Adipose tissue (tissue), 3 donors: ENCODE data around the gene SUFU. TPM values are rescaled to one million over a fixed set of nuclear protein-coding genes. Genes with fewer than 3 reads are reported as not detected.
A peak's percentile ranks its signal among the peaks of the same experiment; 100 is the strongest.

Experiments
- H3K27ac ChIP-seq: one replicate; pipeline ENCODE4 v1.5.1; 2013; ENCODE audit warnings: low read depth, low read length
- WGBS, 3 donors: extraction: QIAGEN DNeasy Blood & Tissue Kit; methylation state at CpG; one replicate each; pipeline ENCODE4 v1.1.7; 2013; 5-methylcytosine and 5-hydroxymethylcytosine counted together
- polyA plus RNA-seq, 3 donors: library from polyadenylated mRNA; stranded (reverse); fragments of 200-250 nt; gene quantifications; one replicate each; pipeline ENCODE4 v1.2.3, GENCODE V29; 2013
- donor health status: healthy with polysubstance abuse.
- donor health status: Bipolar disorder and iron deficiency.
- donor health status: healthy.

SUFU gene
- polyA plus RNA-seq, 3 donors: 2.7 to 5.3 (median 3.6) TPM

DNA sequence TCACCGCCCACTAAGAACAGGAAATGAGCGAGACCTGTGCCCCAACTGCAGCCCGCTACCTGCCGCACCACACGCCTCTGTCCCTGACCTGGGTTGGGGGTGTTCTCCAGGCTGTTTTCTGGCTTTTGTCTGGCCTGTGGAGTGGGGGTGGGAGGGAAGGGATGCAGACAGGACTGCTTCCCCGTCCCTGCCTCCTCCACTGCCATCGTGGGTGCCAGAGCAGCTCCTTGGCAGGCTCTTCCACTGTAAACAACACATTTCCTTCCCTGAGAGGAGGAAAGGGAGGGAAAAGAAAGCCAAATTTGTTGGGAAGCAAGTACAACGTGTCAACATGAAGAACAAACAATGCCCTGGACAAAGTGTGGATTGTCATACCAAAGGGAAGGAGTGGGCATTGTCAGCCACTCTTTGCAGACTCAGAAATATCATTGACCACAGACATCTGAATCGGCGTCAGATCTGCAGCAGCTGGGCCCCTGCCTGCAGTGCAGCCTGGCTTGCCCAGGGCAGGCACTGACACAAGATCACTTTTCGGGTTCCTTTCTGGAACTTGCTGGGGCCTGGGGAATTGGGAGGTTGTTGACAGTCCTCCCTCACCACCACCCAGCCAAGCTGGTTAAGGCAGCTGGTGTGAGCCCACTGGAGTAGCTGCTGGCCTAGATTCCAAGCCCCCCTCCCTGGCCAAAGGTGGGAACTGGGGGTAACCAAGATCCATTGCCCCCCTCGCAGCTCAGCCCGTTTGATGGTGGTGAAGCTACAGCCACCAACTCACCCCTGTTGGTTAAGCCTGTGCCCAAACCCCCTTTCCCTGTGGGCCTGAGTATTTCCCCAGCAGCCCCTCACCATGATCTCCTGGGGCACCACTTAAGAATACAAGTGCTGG, 117.9 kb downstream of the SUFU start:
- H3K27ac ChIP-seq: no peak overlapping the region
- WGBS, 3 donors: 44 to 76% (median 62%) methylated on average over 13 of the region's 13 CpGs

DNA sequence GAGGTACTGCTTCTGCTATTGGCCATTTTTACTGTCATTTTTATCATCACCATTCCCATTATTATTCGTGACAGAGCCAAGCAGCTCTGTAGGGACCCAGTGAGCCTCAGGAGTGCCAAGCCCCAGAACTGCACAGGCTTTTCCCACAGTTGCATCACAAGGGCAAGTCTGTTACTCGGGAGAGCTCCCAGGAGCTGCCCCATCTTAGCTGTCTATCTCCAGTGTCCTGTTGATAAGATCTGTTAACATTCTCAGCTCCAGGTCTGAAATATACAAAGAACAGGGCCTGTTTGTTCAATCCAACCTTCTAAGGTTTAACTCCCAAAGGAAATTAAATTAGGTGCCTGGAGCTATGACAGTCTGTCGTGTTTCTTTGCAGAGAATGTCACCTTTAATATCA, 120.3 kb downstream of the SUFU start:
- 82 to 88% (median 82%) methylated on average over 3 of the region's 3 CpGs for WGBS, 3 donors
- no peak overlapping the region for H3K27ac ChIP-seq

DNA sequence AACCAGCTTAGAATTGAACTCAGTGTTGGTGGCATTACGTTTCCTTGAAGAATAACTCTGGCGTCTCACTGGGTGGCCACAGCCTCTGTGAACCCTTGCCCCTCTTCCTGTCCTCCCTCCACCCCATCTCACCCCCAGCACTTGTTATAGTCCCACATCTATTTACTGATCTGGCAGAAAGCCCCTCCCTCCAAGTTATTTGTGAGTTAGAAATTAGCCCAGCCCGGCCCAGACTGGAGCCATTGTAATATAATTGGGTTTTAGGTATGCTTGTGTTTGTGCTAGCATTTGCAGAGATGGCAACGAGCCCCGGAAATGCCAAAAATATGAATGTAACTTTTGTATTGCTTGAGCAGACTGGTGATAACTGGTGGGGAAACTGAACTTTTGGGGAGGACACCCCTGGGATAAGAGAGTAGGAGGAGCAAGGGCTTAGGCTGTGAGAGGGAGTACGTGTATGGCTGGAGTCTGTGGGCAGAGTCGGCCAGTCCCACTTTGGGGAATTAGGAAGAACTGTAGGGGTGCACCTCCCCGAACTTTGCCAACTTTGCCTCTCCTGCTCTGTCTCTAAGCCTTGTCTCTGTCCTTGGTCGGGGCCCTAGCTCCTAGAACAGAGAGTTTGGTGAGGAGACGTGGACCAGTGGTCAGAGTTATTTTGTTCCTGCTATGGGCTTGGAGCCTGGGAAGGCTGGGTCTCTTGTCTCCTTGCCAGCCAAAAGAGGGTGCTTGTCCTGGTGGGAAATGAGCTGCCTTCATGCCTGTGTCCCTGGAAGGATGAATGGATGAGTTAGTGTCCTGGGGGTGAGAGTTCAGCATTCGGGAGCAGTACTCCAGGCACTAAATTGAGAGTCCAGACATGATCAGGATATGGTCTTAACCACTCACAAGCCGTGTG, 121.2 kb downstream of the SUFU start:
- no peak overlapping the region for H3K27ac ChIP-seq
- WGBS, 3 donors: 70 to 77% (median 73%) methylated on average over 12 of the region's 12 CpGs

DNA sequence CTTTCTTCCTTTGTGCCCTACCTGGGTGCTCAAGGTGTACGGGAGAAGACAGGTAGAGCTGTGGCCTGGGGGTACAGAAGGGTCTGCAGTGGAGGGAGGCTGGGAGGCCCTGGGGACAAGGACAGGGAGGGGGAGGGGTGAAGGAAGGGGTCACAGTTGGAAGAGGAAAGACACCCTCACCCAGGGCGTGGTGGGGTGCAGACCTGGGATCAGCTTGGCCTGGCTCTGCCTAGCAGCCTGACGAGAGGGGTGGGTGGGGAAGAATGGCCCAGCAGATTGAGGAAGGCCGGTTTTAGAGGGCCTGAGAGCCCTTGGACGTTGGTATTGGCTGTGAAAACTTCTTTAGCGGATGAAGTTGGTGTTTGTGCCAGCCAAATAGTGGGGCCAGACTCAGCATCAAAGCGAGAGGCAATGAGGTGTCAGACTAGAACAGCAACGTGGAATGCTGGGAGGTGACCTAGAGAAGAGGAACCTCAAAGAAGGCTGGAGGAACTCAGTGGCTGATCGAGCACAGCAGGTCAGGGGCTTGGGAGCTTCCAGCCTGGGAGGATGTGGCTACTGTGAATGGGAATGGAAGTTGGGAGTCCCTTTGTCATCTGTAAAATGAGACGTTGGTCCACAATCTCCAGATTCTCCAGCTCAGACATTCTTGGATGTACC, 122.4 kb downstream of the SUFU start:
- no peak overlapping the region for H3K27ac ChIP-seq
- 79 to 84% (median 81%) methylated on average over 10 of the region's 10 CpGs for WGBS, 3 donors

DNA sequence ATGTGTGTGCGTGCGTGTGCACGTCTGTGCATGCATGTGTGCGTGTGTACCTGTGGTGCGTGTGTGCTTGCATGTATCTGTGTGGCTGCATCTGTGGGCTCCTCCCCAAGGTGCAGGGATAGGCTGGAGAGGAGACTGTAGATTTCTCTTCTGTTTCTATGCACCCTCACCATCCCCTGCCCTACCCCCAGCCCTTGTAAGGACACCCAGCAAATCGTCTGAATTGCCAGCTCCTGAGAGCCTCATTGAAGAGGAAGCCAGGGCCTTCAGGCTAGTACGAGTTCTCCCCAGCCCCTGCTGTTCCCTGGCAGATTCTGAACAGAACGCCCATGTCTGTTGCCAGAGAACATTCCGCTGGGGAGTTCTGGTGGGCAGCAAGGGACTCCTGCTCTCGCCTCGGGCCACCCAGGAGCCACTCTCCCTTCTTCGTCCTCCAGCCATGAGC, 123.5 kb downstream of the SUFU start:
- peak overlapping the region; percentile 60 for H3K27ac ChIP-seq
- WGBS, 3 donors: 65 to 78% (median 67%) methylated on average over 12 of the region's 12 CpGs

DNA sequence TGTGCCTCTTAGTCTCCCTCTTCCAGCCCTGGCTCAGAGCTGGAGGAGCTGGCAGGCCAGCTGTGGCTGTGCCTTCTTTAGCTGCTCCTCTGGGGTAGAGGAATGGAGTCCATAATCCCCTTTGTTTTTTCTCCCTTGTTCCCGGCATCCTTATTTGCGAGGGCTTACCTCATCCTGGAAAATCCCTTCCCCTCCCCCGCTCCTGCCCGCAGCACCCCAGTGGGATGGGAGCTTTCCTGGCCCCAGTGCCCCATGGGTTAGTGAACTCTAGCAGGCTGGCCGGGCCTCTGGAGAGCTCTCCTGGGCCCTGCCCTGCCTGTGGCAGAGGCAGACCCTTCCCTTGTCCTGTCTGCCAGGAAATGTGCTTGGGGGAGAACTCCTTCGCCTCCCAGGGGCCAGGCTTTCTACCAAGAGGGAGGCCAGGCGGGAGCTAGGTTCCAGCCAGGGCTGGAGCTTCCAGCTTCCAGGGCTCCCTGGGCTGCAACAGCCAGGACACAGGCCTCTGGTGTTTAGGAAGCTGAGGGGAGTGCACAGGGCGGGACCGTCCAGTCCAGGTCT, 124.0 kb downstream of the SUFU start:
- H3K27ac ChIP-seq: peak overlapping the region; percentile 60
- WGBS, 3 donors: 42 to 70% (median 49%) methylated on average over 9 of the region's 9 CpGs

DNA sequence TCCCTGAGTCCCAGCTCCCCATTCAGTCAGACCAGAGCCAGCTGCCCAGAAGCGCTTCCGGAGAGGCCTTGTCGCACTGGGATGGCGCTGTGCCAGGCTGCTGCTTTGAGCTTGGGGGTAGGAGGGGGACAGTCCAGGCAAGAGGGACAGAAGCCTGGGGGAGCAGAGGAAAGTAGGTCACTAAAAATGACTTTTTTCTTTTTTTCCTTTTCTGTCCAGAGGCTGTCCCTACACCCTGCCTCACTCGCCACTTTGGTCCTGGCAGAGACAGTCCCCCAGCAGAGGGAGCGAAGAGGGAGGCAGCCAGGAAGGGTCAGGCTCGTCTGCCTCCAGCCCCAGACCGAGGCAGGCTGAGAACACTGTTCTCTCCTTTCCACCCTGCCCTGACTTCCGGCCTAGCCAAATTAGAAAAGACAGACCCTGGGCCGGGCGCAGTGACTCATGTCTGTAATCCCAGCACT, 124.7 kb downstream of the SUFU start:
- WGBS, 3 donors: 58 to 72% (median 60%) methylated on average over 11 of the region's 11 CpGs
- H3K27ac ChIP-seq: no peak overlapping the region

DNA sequence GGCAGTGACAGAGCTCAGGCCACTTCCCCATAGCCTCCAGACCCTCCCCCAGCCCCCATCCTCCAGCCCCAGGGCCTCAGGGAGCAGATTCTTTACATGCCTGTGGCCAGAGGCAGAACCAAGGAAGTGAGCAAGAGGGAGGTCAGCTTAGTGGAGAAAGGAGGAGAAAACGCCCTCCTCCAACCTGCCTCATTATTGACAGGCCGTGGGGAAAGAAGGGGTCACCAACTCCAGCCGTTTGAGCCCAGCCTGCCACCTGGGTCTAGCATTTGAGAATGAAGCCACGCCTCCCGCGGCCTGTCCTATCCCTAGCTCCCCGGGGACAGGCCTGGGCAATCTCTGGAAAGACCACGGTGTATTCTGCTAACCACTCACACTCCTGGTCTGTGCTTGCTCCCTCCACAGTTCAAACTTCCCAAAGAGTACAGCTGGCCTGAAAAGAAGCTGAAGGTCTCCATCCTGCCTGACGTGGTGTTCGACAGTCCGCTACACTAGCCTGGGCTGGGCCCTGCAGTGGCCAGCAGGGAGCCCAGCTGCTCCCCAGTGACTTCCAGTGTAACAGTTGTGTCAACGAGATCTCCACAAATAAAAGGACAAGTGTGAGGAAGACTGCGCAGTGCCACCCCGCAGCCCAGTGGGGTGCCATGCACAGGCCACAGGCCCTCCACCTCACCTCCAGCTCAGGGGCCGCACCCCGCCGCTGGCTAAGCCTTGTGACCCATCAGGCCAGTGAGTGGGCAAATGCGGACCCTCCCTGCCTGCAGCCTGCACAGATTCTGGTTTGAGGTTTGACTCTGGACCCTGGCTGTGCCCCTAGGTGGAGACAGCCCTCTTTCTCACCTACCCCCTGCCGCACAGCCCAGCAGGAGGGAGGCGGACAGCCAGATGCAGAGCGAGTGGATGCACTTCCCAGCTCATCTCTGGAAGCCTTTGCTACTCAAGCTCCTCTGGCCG, 126.2 kb downstream of the SUFU start:
- H3K27ac ChIP-seq: no peak overlapping the region
- 75 to 78% (median 77%) methylated on average over 22 of the region's 22 CpGs for WGBS, 3 donors

DNA sequence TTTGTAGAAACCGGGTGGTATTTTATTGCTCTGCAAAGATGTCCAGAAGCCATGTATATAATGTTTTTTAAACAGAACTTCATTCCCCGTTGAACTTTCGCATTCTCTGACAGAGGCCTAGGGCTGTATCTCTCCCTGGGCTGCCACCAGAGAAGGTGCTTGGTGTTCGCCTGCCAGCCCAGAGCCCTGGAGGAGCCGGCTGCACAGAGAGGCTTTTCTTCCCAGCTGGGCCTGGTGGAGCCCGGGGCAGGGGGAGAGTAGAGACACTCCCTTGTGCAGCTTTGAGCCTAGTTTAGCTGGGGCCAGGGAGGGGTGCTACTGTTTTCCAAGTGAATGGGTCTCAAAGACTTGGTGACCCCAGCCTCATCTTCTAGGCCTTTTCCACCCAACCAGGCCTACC, 126.9 kb downstream of the SUFU start:
- WGBS, 3 donors: 82 to 86% (median 85%) methylated on average over 6 of the region's 6 CpGs
- no peak overlapping the region for H3K27ac ChIP-seq

DNA sequence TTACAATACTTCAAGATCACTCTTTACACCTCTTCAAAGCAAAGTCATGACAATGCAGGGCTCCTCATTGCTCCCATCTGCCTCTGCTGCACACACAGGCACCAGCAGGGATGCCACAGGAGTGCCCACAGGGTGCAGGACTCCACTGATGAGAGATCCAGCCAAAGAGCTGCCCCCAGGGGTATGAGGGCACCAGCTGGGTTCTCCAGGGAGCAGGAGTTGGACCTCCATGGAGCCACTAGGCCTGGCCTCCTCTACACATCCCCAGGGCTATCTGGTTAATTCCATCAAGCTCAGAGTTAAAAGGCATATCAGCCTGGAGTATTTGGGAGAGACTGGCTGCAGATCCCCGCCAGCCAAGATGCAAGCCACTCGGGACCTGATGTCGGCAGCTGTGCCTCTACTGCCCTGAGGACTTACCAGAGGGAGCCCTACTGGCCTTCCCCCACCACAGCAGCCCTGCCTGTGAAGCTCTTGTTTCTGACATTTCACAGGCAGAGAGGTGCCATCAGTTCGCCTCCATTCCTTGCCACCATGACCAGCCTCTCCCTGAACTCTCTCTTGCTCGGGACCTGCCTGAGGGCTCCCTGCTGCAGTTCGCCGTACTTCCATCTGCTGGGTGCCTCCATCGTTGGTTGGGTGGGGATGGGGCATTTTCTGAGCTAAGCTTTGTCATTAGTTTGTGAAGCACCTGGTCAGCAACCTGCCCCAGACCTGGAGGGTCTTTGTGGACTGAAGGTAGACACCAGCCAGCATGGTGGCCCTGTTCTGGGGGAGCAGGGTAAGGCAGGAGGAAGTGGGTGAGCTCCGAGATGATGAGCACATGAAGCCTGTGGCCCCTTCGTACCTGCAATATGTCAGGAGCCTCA, 128.0 kb downstream of the SUFU start:
- no peak overlapping the region for H3K27ac ChIP-seq
- WGBS, 3 donors: 85 to 86% (median 86%) methylated on average over 10 of the region's 10 CpGs

DNA sequence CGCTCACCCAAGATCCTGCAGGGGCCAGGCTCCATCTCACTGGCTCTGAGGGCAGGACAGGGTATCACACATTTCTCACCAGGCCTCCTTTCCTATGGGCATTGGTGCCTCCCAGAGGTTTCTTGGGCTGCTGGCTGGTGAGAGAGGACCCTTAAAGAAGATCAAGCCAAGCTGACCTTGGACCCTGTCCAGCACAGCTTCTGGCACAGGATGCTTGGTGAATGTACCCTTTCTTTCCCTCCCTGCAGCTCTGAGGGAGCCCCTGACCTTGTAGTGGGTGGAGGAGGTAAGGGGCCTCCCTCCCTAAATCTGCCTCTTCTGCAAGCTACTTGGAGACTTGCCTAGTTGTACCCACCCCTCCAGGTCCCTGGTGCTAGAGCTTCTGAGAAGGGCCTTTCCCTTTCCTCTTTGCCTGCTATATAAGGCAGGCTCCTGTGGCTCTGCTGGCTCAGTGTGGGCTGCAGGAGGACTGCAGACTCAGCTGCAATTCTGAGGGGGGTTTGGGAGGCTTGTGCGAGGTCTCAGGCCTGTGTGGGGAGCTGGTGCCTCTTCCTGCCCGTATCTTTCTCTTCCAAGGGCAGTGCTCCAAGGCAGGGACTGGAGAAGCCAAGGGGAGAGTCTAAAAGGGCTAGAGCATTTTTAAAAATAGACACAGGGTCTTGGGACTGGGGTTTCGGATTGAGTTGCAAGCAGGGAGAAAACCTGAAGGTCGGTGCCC, 128.8 kb downstream of the SUFU start:
- no peak overlapping the region for H3K27ac ChIP-seq
- WGBS, 3 donors: 31 to 42% (median 35%) methylated on average over 5 of the region's 5 CpGs

DNA sequence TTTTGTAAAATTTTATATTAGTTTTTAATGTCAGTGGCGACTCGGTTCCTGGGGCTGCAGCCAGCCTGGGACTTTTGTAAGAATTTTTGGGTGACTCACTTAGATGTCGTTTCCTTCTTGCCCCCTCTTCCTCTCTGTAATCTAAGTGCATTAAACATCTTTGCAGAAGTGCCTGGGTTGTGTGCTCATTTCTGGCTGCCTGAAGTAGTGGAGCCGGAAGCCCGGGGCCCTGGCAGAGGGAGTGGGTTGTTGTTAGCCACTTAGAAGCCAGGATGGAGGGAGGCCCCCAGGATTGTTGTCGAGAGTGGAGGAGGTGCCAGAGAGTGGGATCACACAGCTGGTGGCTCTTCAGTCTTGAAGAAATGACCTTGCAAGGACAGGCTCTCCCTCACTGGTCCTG, 129.5 kb downstream of the SUFU start:
- WGBS, 3 donors: 6 to 68% (median 11%) methylated on average over 6 of the region's 6 CpGs
- H3K27ac ChIP-seq: peak overlapping the region; percentile 57

DNA sequence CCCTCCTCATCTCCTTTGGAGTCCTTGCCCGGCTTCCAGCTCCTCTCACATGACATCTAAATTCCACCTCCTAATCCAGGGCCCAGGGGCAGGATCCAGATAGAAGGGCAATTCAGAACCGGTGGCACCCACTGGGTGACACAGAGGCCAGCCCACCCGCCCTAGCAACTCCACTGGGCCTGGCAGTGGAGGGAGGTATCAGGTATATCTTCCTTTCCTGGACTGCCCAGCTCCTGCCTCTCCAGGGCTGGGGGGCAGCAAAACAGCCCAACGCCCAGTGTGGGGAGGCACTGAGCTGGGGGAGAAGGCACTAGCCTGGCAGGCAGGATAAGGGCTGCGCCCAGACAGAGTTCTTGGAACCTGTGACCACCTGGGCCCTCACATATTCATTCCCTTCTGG, 130.1 kb downstream of the SUFU start:
- H3K27ac ChIP-seq: no peak overlapping the region
- WGBS, 3 donors: 87 to 92% (median 91%) methylated on average over 5 of the region's 5 CpGs

DNA sequence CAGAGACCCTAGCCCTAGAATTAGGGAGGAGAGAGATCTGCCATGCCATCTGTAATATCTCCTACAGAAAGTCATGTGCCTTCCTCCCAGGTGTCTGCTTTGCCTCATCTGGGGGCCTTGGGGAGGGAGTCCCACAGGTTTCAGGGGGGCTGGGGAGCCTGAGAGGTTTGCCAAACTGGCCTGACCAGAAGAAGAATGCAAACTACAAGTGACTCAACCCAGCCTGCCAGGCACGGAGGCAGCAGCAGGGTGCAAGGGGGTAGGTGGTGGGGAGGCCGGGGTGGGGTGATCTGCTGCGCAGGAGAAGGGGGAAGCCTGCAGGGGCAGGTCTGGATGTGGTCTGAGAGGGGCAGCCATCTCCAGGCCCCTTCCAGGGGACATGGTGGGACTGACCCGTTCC, 130.9 kb downstream of the SUFU start:
- 68 to 76% (median 74%) methylated on average over 3 to 4 of the region's 4 CpGs for WGBS, 3 donors
- no peak overlapping the region for H3K27ac ChIP-seq

DNA sequence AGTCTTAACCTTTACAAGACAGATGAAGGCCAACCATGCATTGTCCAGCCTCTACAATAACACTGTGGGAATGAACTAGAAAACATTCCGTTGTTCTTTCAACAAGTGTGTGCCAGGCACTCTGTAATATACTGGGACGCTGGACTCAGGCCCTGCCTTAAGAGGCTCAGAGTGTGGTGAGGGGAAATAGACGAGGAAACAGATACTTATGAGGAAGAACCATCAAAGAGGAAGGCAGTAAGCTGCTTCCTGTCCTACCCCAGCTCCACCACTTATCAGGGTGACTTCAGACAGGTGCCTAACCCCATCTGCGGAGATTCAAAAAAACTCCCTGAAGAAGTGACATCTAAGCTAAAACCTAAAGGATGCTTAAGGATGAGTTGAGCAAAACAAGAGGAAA, 131.6 kb downstream of the SUFU start:
- 32 to 63% (median 36%) methylated on average over 4 of the region's 4 CpGs for WGBS, 3 donors
- no peak overlapping the region for H3K27ac ChIP-seq

DNA sequence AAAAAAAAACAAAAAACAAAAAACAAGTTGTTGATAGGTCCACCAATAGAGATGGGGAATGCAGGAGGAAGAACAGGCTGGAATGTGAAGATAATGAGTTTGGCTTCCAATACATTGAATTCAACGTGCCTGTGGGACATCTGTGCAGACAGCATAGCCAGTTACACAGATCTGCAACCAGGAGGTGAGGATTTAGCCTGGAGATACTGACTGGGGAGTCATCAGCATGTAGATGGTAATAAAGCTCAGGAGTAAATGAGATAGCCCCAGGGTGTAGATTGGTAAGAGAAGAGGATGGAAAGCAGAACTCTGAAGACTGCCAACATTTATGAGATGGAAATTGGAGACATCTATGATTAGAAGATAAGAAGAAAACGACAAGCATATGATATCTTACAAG, 135.8 kb downstream of the SUFU start:
- WGBS, 3 donors: 27 to 40% (median 34%) methylated on average over 2 of the region's 2 CpGs
- no peak overlapping the region for H3K27ac ChIP-seq
